GM15510 (cell line): Measurements from ENCODE around the gene PRR29.
A peak's percentile ranks its signal among the peaks of the same experiment; 100 is the strongest.

Experiments
- POLR2A ChIP-seq: IDR thresholded peaks from 3 replicates; pipeline ENCODE4 v1.6.1; 2011; ENCODE audit warnings: borderline replicate concordance; ENCODE audit not compliant: insufficient read length; ENCODE audit errors: extremely low read depth

The PRR29 gene

DNA sequence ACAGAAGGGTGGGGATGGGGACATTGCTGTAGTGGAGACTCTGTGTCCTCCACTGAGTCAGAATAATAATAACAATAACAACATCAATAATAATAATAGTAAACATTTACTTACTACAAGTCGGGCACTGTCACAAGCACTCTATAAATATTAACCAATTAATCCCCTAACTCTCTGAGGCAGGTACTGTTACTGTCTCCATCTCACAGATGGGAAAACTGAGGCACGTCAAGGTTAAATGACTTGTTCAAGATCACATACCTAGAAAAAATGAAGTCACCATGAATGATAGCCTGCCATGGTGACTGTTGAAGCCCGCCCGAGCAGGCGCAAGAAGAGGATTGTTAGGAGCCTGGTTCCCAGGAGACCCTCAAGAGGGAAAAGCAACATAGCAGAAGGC is 10.2 kb downstream of the PRR29 start:
- no peak for TF ChIP-seq POLR2A

DNA sequence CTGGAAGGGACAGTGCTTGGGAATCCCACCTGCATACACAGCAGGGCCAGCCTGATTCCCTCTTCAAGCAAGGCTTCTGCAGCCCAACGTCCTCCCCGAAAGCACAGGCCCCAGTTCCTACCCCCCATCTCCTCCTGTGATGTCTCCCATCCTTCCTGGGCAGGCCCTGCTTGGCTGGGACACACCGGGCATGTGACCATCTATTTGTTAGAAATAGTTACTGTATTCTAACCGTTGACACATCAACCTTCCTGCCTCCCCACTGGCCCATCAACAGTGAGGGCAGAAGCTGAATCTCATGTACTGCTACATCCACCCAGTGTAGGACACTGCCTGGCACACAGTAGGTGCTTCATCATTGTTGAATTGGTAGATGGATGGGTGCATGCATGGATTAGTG is 10.7 kb downstream of the PRR29 start:
- TF ChIP-seq POLR2A, result no peak

DNA sequence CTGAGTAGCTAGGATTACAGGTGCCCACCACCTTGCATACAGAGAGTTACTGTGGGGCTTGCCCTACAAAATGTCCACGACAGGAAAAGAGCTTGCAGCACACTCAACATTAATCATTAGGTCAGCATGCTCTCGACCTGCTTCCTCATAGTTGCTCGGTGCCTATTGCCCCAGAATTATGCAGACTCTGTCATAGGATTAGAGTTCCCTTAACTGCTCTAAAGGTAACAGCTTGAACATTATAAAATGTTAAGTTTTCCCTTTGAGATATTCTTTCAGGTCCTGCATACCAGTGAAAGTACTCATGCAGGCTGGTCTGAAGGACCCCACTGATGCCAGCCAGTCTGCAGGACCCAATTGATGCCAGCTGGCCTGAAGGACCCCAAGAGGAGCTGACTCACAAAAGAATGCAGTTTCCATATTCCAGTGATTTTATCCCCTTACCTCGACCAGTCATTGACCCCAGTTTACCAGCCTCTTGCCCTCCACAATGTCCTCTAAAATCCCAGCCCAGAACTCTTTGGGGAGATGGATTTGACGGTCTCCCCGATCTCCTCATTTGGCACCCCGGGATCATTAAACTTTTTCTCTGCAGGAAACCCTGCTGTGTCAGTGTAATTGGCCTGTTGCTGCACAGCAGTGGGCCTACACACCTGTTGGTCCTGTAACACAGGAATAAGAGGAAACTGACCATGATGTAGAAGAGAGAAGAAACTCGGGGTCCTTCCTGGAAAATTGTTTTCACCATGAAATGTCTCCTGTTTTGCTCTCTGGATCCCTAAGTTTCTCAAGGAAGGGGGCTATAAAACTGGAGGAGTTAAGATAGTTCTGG is 11.6 kb downstream of the PRR29 start:
- TF ChIP-seq POLR2A, result no peak

DNA sequence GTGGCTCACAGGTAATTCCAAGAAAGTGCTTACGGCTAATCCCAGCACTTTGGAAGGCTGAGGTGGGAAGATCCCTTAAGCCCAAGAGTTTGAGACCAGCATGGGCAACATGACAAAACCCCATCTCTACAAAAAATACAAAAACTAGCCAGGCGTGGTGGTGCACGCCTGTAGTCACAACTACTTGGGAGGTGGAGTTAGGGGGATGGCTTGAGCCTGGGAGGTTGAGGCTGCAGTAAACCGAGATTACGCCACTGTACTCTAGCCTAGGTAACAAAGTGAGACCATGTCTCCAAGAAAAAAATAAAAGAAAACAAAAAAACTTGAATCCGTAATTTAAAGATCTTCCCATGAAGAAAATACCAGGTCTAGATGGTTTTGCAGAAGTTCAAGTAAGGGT is 17.3 kb downstream of the PRR29 start:
- no peak for TF ChIP-seq POLR2A

DNA sequence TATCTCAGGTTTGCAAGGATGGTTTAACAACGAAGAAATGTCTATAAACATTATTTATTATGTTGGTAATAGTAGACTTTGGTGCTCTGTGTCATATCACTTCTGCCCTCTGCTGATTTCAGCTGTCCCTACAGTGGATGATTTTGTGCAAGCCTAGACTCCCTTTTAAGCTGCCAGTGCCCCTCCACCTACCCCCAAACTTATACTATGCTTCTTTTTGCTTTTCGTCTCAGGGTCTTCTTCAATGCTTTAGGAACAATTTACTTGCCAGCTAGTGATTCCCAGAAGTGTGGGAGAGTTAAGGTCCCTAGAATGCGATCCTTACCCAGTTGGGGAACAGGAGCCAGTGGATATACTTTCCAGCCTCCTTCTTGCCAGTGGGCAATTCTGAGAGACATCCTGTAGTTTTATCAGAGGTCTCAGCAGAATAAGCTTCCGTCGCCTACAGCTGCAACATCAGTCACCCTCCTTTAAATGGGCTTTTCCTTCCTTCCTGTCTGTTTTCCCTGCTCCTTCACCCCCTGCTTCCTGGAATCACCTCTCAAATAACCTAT is 18.2 kb downstream of the PRR29 start:
- no peak for TF ChIP-seq POLR2A

DNA sequence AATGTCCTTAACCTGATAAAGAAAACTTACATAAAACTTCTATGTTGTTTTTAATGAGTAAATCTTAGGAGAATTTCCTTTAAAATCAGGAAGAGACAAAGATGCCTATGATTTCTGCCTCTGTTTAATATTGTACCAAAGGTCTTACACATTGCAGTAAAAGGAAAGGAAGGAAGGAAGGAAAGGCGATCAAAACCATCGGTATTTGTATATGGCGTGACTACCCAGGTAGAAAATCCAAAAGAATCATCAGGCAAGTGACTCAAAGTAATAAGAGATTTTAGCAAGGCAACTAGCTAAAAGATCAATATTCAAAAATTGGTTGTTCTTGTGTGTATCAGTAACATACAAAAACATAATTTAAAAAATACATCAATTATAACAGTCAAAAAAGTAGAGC is 18.8 kb downstream of the PRR29 start:
- no peak for TF ChIP-seq POLR2A

DNA sequence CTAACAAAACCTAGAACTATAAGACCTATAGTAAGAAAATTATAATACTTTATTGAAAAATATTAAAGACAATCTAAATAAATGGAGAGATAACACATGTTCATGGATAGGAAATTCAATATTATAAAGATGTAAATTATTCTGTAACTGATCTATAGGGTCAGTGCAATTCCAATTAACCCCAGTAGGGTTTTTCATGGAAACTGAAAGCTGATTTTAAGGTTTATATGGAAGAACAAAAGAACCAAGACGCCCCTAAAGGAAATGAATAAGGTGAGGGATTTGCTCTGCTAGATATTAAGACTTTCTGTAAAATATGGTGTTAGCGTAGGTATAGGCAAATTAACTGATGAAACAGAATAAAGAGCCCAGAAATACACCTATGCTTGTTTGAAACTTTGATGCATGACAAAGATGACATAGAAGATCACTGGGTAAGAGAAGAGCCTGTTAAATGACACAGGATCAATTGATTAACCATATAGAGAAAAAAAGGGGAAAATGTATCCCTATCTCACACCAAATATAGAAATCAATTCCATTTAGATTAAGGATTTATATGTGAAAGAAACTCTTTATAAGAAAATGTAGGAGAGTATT is 19.3 kb downstream of the PRR29 start:
- no peak for TF ChIP-seq POLR2A

DNA sequence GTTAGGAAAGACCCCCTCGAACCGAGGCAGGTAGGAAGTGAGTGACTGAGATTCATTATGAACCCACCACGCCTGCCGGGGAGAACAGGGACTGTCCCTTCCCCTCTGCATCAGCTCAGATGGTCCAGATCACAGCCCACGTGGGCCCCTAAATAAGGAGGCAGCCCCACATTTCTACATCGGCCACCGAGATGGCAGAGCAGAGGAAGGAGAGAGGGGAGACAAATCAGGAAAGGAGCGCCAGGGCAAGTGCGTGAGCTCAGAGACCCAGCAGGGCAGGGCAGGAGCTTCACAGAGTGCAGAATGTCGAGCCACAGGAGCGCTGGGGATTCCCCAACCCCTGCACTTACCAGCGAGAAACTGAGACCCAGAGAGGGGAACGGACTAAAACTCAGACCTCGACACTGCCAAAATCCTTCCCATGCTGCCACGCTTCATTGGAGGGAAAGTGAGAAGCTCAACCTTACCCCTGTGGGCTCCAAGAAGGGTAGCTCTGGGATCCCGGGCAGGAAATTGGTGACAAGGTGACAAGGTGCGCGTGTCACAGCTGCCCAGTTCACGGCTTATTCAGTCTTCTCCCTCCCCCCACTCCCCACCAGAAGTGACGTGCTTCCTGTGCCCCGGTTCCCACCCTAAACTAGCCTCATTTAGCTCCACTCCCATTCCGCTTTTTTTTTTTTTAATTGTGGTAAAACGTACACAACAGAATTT is 22.1 kb downstream of the PRR29 start, which contains the start of gene ICAM2:
TSS of gene ICAM2 (minus strand) at position 578 of the 711 bp plus-strand sequence. CDS start 13,942 bp downstream, outside the sequence.
- peak; percentile 75 for TF ChIP-seq POLR2A

DNA sequence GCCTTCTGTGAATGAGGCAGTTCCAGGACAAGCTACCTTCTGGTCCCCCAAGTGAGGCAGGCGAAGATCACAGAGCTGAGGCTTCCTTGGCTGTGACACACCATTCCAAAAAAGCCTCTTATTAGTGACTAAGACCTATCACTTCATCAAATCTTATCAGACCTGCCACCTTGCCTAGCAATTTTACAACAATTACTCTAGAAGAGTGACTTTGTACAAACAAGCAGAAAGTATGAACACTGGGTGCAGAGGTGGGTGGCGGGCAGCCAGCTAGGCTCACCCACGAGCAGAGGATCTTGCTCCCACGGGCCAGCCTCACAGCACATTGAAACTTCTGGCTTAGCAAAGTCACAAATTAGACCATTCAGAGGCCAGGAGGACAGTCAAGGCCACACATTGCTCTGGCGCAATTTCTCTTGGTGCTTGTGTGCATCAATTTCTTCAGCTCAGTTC is 24.5 kb downstream of the PRR29 start:
- no peak for TF ChIP-seq POLR2A

DNA sequence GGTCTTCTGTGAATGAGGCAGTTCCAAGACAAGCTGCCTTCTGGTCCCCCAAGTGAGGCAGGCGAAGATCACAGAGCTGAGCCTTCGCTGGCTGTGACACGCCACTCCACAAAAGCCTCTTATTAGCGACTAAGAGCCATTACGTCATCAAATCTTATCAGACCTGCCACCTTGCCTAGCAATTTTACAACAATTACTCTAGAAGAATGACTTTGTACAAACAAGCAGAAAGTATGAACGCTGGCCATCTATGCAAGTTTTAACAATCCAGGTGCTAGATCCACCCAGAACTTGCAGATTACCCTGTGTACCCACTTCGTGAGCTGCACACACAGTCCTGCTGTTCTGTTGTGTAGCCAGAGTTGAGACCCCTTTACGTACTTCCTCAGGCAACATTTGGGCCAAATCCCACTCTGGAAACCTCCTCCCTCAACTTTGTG is 26.1 kb downstream of the PRR29 start:
- TF ChIP-seq POLR2A, result no peak

DNA sequence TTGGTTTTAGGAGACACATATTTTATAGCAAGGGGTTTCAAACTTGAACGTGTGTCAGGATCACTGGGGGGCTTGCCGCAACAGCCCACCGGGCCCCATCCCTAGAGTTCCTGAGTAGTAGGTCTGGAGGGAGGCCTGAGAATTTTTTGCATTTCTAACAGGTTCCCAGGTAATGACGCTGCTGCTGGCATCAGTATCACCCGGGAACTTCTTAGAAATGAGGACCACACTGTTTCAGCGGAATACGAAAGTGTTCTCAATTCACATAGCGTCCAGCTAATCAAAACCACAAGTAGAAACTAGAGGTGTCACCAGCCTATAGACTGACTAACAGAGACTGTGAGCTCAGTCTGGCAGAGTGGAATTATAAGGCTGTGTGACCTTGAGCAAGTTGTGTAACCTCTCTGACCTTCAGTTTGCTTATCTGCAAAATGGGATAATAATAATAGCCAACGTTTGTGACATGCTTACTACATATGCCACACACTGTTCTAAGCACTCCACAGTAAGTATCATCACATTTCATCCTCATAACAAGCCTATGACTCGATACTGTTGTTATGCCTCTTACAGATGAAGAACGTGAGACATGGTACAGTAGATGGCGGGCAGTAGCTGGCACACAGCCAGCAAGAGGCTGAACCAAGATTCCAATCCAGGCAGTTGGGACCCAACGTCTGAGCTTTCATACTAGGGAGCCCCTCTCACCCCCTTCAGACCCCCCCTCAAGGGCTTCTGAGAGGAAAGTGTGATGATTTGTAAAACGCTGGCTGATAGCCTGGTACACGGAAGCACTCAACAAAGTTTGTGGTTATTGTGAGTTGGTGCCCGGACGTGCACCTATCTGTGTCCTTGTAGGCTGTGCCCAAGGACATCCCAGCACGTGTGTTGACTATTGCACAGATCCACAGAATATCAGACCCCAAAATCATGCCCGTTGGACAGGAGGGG is 26.9 kb downstream of the PRR29 start:
- TF ChIP-seq POLR2A, result no peak

DNA sequence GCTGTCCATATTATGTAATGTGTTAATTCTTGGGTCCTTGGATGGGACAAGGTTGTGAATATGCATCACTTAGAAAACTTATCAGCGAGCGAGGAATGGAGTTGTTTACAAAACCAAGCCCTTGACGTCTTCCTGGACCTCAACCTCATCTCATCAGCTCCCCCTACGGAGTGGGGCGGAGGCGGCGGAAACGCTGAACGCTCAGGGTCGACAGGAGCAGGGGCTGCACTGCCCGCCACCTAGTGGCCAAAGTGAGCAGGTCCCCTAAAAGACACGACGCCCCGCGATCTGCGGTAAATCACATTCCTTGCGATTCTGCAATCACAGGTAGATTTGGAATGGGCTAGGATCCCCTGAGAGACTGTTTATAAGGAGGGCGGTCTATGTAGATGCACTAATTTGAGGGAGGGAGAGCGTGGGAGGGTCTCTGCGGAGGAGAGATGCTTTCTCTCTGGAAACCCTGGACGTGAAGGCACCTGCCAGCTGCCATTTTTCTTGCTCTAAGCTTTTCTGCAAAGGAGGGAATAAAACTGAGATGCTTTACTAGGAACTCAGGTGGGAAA is 27.7 kb downstream of the PRR29 start:
- no peak for TF ChIP-seq POLR2A

DNA sequence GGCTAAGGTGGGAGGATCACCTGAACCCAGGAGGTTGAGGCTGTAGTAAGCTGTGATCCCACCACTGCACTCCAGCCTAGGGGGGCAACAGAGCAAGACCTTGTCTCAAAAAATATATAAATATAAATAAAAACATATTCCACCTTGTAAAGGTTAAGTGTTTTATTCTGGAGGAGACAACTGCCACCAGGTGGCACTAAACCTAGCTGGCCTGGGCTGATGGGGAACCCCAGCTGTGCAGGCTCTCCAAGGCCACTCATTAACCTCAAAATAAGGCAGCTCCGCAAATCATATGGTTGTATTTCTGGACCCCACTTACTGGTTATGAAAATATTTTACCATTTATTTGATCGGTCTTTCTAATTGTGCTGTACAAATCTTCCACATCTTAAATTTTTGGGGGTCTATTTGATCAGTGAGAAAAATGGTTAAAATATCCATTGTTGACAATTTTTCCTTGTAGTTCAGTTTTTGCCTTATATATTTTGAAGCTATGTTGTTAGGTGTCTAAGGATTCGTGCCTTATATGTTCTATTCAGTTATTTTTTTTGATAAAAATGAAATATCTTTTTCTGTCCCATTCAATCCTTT is 30.8 kb downstream of the PRR29 start:
- no peak for TF ChIP-seq POLR2A
